ENCODE data around the gene ITPRIPL1. TPM values are rescaled to one million over a fixed set of nuclear protein-coding genes. Genes with fewer than 3 reads are reported as not detected.
A peak's percentile ranks its signal among the peaks of the same experiment; 100 is the strongest.
"Not testable (repeated sequence)": the region's sequence is repeated elsewhere in the genome, so short reads cannot be mapped to it uniquely, and the experiment has no call there.

Gene ITPRIPL1
- total RNA-seq, result 1 to 10 TPM in 1 of 4 donors, under 1 TPM in 2, not detected in 1; 0.75 to 2.1 (median 0.82) TPM

DNA sequence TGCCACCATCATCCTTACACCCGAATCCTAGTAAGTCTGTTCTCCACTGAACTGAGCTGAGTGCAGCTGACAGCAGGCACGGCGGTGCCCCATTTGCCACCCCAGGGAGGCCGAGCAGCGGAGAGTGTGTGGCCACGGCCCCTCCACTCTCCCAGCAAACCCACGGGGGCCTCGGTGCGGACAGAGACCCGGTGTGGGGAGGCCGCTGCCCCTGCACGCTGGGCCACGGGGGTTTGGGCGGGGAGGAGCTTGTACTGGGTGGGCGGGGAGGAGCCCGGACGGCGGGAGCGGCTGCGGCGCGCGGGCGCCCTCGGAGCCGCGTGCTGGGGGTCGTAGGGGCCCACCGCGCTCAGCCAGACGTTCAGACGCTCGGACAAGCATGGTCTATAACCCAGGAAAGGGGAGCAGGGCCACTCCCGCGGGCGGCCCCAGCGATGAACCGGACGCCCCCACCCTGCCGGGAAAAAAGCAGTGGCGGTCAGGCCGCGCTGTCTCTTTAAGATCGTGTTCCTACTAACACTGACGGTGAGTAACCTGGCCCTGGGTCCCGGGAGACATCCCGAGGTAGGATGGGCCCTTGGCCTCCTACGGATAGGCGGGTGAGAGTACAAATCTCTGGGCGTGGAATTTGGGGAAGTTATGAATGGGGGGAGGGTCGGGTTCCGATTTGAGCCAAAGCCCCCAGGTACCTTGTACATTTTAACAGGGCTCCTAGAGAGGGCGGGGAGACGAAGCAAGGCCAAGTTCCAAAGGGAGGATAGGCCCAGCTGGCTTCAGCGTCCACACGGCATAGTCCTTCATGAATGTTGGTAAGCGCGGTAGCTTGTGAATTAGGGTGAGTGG lies at the start of gene ITPRIPL1:
ITPRIPL1 (plus strand) TSS at position 277 of the 843 bp plus-strand sequence; CDS start at position 800, 523 bp downstream.
- peak within 1 kb of the TSS; percentile 52 to 61 (median 56) for H3K4me3 ChIP-seq
- DNase-seq (no peak), ATAC-seq (no peak)
- peaks cover 19 to 20% of the 10 kb centered on the region in 2 donors for H3K4me1 ChIP-seq
- H3K27ac ChIP-seq, result peak within 1 kb of the TSS; percentile 48 to 61 (median 52)
- H3K36me3 ChIP-seq, result no peaks in the 10 kb centered on the region
- H3K9me3 ChIP-seq, result no peaks in the 10 kb centered on the region
- TF ChIP-seq POLR2A (IDR thresholded peaks at IDR 0.05) (no peak), CTCF (IDR thresholded peaks at IDR 0.05 in 4 of 5, conservative IDR thresholded peaks at IDR 0.05 in 1 of 5) (no peak)
- H3K27me3 ChIP-seq, result peaks cover 39 to 54% (median 51%) of the 10 kb centered on the region in 3 donors
- in situ Hi-C loops (cut with MboI; ENCODE audit: low sequenced_read_pairs in 4 of 4), result no loop called here
- intact Hi-C loops (cut with DNase I; ENCODE audit: low total_unique reads), result no loop called here

DNA sequence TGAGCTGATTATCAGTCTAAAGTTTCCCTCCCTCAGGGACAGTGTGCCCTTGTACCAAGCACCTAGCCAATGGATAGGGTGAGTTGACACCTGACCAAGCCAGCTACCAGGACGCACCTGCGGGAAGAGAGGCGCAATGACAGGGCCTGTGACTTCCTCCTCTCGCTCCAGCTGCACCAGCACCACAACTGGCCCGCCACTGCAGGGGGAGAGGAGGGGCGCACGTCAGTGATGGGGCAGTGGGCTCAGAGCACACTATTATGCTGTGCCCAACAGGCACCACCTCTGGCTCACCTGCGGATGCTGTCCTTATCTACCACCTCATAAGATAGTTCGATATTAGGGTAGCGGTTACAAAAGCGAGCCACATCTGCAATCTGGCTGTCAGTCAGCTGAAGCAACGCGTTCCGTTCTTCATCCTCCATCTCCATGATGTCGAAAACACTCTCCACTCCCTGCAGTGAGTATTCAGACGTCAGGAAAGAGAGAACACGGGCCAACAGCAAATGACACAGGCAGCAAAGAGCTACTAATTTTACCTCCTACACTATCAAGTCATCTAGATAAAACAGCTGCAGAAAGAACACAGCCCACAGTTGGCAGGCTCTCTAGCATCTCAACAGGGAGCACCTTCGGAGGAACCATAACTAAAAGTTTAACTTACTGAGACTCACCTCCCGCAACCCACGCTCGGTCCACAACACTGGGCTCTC lies 48.2 kb upstream of the ITPRIPL1 start:
- no peaks in the 10 kb centered on the region for H3K9me3 ChIP-seq
- TF ChIP-seq CTCF (IDR thresholded peaks at IDR 0.05 in 4 of 5, conservative IDR thresholded peaks at IDR 0.05 in 1 of 5) (no peak), POLR2A (IDR thresholded peaks at IDR 0.05) (no peak)
- no peak for ATAC-seq
- intact Hi-C loops (cut with DNase I; ENCODE audit: low total_unique reads) (no loop called here), in situ Hi-C loops (cut with MboI; ENCODE audit: low sequenced_read_pairs in 4 of 4) (no loop called here)
- no peak for DNase-seq
- no peaks in the 10 kb centered on the region for H3K4me1 ChIP-seq
- H3K4me3 ChIP-seq, result no peak overlapping the region
- no peak overlapping the region for H3K27ac ChIP-seq
- H3K36me3 ChIP-seq, result peaks cover 0 to 94% of the 10 kb centered on the region in 2 donors
- H3K27me3 ChIP-seq, result no peaks in the 10 kb centered on the region

GRCh38 chr2:96287273-96287856 lies 37.8 kb upstream of the ITPRIPL1 start:
- in situ Hi-C loops (cut with MboI; ENCODE audit: low sequenced_read_pairs in 4 of 4), result no loop called here
- DNase-seq (no peak), ATAC-seq (no peak)
- Histone ChIP-seq H3K36me3 (peaks cover 15 to 100% of the 10 kb centered on the region in 2 donors), H3K27ac (no peak overlapping the region), H3K4me3 (no peak overlapping the region), H3K9me3 (no peaks in the 10 kb centered on the region), H3K27me3 (no peaks in the 10 kb centered on the region), H3K4me1 (no peaks in the 10 kb centered on the region)
- TF ChIP-seq POLR2A (IDR thresholded peaks at IDR 0.05), result no peak
- TF ChIP-seq CTCF (IDR thresholded peaks at IDR 0.05 in 4 of 5, conservative IDR thresholded peaks at IDR 0.05 in 1 of 5), result no peak
- intact Hi-C loops (cut with DNase I; ENCODE audit: low total_unique reads), result no loop called here

DNA sequence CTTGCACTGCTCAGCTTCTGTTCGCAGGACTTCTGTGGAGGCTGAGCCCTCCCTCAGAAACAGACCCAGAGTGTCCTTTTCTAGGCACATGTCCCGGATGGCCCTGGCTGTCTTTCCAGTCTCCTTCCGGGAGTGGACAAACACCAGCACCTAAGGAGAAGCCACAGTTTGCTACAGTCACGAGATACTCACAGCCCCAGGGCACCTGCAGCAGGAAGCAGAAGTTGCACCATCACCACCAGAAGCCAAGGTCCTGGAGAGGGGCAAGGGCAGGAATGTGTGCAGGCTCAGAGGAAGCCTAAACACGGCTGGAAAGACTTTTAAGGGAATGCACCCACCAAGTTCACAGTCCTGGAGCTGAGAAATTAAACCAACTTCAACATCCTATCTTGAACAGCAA lies 33.4 kb upstream of the ITPRIPL1 start:
- no peak overlapping the region for H3K4me3 ChIP-seq
- intact Hi-C loops (cut with DNase I; ENCODE audit: low total_unique reads), result no loop called here
- in situ Hi-C loops (cut with MboI; ENCODE audit: low sequenced_read_pairs in 4 of 4), result no loop called here
- H3K4me1 ChIP-seq, result no peaks in the 10 kb centered on the region
- no peak overlapping the region for H3K27ac ChIP-seq
- H3K9me3 ChIP-seq, result no peaks in the 10 kb centered on the region
- ATAC-seq (no peak), DNase-seq (no peak)
- H3K27me3 ChIP-seq, result no peaks in the 10 kb centered on the region
- H3K36me3 ChIP-seq, result peaks cover 17 to 100% of the 10 kb centered on the region in 2 donors
- TF ChIP-seq POLR2A (IDR thresholded peaks at IDR 0.05) (no peak), CTCF (IDR thresholded peaks at IDR 0.05 in 4 of 5, conservative IDR thresholded peaks at IDR 0.05 in 1 of 5) (no peak)

GRCh38 chr2:96294271-96294670 lies 30.8 kb upstream of the ITPRIPL1 start:
- DNase-seq; ATAC-seq; intact Hi-C loops (cut with DNase I; ENCODE audit: low total_unique reads); H3K4me3 ChIP-seq; H3K27ac ChIP-seq; H3K27me3 ChIP-seq; in situ Hi-C loops (cut with MboI; ENCODE audit: low sequenced_read_pairs in 4 of 4); H3K9me3 ChIP-seq; H3K4me1 ChIP-seq: not testable (repeated sequence)
- peaks cover 15 to 100% of the 10 kb centered on the region in 2 donors for H3K36me3 ChIP-seq

Measured in gastrocnemius medialis (tissue), 4 donors.